RCC 7860 (cell line): Measurements from ENCODE around the gene PIRT.

Source experiments
- DNase-seq: peaks from one replicate; pipeline ENCODE4 v3.0.0-alpha.2; 2015; ENCODE audit warnings: low spot score
- FAIRE-seq: peaks from 2 replicates; lab custom pipeline; 2012; peaks lifted over from hg19 to GRCh38; lab: Jason Lieb, UNC

PIRT gene

DNA sequence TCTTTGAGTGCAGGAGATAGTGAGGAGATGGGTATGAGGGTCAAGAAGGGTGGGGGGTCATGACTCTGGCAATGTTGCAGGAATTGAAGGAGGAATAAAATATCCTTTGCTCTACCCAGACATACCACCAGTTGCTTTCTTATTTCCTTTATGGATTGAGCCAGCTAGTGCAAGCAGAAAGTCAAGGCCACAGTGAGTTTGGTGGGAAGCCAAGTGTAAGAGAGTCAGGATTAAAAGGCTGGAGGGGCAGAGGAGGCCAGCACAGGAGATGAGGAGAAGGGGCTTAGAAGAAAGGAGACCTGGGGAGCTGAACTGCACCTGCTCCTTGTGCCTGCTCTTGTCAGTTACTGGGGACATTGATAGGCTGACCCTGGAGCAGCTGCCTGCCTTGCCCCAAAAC is 16.1 kb downstream of the PIRT start:
- no peak for FAIRE-seq

DNA sequence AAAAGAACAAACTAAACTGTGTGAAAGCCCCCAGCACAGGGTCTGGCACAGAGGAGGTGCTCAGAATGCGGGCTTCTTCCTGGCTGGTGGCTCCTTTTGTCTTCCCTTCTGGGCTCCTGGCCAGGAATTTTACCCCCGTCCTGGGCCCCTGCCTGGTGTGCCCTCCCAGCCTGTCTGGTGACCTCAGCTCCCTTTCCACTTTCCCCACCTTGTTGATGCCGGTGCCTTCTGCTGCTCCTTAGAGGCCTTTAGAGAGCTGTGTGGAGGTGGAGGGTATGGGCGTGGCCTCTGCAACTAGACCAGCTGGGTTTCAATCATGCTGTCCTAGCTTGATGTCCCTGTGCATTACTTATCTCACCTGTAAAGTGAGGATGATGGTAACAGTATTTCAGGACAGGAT is 16.8 kb downstream of the PIRT start:
- DNase-seq (no peak), FAIRE-seq (no peak)

More for the DNA sequence above, 16.1 kb downstream of the PIRT start:
- DNase-seq = no peak

DNA sequence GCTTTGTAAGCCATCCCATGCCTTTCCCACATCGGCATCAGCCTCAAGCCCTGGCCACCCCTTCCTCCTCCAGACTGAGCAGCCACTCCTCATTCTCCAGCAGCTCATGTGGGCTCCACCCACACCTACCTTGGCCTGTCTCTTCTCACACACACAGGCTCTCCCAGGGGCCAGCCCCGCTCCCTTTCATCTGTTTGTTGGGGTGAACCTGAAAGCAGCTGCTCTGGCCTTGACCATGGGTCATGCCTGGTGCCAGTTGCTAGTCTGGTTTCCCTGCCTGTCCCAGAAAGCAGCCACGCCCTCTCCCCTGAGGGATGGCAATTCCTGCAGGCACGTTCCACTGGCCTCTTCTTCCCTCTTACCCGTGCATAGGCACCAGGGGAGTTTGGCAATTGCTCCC is 22.6 kb downstream of the PIRT start:
- no peak for FAIRE-seq
- DNase-seq = no peak

DNA sequence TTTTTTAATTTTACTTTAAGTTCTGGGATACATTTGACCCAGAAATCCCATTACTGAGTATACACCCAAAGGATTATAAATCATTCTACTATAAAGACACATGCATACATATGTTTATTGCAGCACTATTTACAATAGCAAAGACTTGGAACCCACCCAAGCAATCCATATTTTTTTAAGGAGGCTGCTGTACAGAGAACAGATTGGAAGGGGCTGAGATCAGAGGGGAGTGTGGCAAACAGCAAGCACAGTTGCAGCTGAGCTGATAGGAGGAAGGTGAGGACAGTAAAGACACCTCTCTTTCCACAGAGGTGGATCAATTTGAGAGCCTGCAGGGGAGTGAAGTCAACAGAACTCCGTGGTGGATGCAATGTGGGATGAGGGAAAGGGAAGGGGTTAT is 23.8 kb downstream of the PIRT start:
- FAIRE-seq (no peak), DNase-seq (no peak)

DNA sequence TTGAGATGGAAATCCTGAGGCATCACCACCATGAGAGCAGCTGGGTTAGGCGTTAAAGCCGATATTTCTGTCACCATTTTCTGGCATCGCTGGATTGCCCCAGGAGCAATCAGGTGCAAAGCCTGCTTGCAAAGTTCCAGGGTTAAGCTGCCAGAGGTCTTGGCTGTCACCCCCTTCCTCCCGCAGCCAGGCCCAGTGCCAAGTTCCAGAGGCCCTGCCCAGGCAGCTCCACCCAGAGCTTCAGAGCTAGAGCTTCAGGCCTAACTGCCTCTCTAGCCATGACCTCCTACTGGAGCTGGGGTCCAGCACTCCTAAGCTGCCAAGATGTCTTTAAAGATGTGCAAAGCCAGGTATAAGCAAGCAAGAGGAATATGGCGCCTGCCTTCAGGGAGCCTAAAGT is 25.2 kb downstream of the PIRT start:
- no peak for FAIRE-seq

DNA sequence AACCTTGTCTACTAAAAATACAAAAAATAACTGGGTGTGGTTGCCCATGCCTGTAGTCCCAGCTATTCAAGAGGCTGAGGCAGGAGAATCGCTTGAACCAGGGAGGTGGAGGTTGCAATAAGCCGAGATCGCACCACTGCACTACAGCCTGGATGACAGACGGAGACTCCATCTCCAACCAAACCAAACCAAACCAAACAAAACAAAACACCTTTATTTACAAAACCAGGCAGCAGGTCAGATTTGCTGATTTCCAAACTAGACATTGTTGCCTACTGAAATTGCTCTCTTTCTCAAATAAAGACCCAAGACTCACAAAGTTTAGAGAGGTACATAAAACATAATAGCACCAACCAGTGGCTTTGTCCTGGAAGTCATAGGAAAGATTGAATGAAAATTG is 28.3 kb downstream of the PIRT start:
- FAIRE-seq = no peak
- DNase-seq = no peak

More for the DNA sequence above, 25.2 kb downstream of the PIRT start:
- DNase-seq = no peak

DNA sequence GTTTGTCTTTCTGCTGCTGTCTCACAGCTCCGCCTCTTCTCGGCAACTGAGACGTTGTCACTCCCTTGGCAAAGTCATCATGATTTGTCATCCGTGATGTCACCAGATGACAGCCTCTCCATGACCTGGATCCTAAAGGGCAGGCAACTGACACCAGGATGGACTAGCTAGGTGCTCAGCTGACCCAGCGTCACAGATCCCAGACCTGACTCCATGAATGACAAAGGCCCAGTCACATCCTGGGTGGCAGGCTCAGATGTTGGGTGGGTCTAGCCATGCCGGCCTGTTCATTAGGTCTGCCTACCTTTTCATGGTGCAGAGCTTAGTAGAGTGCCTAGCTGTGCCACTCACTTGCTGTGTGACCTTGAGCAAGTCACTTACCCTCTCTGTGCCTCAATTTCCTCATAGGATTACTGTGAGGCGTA is 30.2 kb downstream of the PIRT start:
- DNase-seq (no peak), FAIRE-seq (no peak)

DNA sequence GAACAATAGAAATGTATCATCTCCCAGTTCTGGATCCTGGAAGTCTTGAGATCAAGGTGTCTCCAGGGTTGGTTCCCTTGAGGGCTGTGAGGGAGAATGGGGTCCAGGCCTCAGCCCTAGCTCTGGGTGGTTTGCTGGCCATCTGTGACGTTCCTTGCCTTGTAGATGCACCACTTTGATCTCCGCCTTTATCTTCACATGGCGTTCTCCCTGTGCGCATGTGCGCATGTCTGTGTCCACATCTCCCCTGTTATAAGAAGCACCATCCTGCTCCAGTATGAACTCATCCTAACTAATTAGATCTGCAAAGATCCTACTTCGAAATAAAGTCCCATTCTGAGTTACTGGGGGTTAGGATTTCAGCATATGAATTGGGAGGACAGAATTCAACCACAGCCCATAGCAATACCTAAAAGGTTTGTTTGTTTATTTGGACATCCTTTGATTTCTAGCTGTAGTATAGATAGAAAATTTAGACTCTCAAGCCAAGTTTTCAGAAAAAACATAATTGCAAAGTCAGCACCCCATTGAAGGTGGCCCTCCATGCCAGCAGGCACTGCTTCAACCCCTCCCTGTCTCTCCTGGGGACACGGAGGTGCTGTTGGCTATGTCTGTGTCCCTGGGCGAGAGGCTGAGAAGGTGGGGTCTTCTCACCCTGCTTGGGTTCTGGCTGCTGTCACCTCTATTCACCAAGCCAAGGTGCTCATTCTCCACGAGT is 31.2 kb downstream of the PIRT start:
- FAIRE-seq = no peak

DNA sequence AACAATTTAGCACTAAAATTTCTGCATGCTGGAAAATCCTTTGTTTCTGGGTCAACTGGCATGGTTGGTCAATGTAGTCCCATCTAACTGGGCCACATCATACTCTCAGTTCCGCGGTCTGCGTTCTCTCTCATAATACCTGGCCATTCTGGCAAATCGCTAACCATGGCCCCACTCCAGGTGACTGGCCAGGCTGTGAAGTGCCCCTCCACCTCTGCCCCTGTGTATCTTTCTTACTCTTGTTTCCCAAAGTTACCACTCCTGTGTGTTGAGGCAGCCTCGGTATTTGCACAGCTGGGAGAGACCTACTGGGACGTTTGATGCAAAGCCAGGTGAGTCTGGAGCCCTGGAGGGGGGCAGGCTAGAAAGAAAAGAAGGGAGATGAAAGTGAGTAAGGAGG is 32.0 kb downstream of the PIRT start:
- DNase-seq = no peak
- no peak for FAIRE-seq

More for the DNA sequence above, 31.2 kb downstream of the PIRT start:
- no peak for DNase-seq

DNA sequence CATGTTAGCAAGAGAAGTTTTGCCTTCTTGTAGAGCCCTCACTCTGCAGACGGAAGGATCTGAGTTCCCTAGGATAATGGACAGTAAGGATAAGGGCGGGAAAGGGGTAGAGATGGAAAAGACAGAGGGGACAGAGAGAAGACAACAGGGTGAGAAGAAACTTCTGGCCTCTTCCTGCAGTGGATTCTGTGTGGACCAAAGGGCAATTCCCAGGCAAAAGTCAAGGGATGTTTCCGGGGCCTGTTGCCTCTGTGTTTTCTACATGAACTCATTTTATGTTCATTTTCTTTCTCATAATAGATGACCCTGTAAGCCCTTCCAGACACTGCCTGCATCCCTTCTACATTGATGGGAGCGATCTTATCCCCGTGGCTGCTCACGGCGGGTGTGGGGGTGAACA is 33.3 kb downstream of the PIRT start:
- FAIRE-seq = no peak

DNA sequence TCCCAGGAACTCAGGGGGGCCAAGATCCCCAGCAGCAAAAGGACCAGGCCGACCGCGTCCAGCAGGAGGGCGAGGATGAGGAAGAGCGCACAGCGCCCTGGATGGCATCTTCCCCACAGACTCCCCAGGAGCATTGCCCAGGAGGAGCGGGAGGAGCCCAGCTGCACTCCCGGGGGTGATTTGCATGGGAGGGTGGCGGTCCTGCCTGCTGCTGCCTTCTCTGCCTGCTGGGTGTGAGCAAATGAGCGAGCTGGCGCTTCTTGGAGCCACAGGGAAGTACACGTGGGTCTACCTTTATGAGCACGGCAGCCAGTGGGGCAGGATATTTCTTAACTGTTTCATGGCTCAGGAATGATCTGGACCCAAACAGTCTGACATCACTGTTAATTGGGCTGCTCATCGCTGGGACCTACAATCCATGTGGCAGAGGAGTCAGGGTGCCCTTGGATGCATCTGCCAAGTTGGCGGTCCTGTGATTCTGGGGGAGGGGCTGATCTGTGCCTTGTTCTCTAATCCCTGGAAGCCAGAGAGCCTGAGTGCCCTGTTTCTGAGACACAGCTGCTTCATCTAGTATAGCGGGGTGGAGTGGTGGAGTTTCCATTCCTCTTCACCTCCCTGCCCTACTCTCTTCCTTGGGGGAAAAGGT is 33.9 kb downstream of the PIRT start, which contains the start of gene TMEM238L:
Gene TMEM238L, minus strand, starts transcription at position 270 of the 646 bp plus-strand sequence. Its CDS starts 136 bp downstream, at position 134.
- no peak for DNase-seq
- FAIRE-seq = no peak

More for the DNA sequence above, 33.3 kb downstream of the PIRT start:
- no peak for DNase-seq

DNA sequence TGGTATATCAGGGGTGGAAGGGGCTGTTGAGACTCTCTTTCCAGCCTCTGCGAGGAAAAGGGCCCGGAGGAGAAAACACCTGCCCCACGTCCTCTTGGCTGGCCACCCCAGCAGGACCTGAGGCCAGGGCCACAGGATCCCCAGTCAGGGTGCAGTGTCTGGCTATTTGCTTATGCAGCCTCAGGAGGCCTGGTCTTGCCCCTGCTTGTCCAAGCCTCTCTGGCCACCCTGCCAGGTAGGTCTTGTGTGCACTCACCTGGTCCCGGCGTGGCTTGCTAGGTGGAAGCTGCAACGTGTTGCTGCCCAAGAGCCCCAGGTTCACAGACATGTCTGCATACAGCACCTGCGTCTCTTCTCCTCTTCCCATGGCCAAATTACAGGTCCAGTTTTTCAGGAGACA is 34.5 kb downstream of the PIRT start:
- DNase-seq (no peak), FAIRE-seq (no peak)

DNA sequence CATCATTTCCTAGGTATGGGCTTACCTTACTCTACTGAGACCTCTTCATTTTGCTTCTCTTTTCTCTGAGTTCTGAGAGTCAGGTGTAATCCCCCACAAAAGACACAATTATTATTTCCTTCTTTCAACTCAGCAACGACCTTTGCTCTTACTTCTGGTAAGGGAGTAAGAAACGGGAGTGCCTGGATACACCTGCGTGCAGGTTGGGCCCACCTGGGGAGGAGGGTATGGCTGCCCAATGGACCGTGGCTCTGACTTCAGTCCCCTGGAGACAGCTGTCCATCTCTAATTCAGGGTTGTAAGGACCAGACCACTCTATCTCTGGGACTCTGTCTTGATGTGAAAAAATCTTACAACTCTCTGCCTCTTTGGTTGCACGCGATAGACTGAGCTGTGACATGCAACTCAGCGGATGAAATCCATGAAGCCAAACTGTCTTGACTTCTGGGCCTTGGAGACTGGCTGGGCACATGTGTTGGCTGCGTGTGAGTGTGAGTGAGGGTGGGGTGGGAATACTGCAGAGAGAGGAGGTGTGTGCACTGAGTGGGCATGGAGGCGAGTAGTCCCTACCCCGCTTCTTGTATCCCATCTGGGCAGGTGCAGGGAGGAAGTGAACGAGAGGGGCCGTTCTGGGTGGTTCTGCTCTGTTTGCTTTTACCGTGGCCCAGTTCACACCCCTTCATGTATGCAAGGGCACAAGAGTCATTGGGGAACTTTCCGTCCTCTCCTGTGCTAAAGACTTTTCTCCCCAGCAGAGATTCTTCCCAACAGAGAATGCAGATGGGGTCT is 35.2 kb downstream of the PIRT start:
- no peak for FAIRE-seq

DNA sequence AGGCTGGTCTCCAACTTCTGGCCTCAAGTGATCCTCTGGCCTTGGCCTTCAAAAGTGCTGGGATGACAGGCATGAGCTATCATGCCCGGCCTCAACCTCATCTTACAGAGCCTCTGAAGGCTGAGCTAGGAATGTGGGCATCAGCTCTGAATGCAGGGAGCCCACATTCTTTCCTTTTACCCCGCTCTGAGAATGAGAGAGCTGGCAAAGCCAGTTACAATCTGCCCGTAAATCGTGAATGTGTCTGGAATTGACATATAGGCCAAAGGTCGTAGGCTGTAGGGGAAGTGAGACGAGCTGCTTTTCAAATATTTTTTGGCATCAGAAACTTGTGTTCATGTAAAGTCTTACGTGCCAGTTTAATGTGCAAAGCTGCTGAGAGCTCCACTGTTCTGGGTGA is 38.5 kb downstream of the PIRT start:
- no peak for DNase-seq
- no peak for FAIRE-seq

More for the DNA sequence above, 35.2 kb downstream of the PIRT start:
- no peak for DNase-seq

DNA sequence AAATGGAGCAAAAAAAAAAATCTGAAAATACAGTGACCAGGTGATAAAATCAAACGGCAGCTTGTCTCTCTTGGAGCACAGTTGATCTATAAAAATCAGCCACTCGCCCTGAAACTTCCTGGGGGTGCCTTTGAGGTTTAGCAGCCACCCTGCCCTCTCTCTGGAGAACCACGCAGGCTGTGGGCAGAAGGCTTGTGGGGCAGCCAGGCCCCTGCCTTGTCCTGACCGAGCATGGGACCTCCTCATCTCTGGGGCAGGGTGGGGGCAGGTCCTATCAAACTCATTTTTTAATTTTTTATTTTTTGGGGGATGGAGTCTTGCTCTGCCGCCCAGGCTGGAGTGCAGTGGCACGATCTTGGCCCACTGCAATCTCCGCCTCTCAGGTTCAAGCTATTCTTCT is 39.0 kb downstream of the PIRT start:
- FAIRE-seq = no peak
- no peak for DNase-seq

DNA sequence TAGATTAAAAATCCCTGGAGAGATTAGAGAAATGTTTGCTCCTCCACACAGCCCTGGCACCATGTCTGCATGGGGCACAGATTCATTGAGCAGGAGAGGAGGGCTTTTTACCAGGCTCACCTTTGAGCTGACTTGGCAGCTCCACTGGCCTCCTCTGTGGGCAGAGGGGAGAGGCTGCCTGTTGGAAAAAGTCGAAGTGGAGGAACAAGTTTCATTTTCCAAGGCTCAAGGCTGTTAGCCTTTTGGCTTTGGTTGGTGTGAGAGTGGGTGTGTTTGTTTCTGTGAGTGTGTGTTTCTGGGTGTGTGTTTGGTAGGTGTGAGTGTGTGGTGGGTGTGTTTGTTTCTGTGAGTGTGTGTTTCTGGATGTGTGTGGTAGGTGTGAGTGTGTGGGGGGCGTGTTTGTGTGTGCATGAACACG is 39.5 kb downstream of the PIRT start:
- DNase-seq (no peak), FAIRE-seq (no peak)

DNA sequence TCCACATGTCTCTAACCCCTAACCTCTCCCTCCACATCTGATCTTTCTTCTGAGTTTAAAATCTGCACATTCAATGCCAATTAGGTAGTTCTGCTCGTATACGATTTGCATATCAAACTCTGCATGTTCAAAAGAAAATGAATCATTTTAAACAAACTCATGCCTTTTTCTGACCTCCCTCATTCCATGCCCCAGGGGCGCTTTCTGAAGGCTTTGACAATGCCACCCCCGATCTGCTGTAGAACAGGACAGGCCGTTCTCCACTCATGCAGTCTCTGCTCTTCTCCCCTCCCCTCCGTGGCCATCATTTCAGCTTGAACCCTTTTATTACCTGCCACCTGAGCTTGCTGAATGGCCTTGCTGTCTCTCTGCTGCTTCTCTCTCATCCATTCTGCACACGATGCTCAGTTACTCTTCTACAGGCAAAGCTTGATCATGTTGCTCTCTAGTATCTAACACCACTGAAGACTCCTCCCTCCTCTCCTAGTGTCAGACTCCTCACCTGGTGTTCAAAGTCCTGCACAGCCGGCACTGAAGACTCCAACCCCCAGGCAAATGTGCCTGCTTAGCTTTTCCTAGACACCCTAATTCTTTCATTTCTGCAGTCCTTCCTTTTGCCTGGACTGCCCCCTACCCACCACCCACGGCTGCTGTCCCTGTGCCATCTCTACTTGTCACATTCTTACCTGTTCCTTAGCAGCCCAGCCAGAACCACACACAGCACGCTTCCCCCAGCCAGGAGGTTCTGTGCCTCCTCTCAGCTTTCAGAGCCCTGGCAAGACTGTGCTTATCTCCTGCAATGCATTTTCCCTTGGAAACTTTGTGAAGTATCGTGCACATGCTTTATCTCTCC is 40.2 kb downstream of the PIRT start:
- FAIRE-seq = no peak
- no peak for DNase-seq

DNA sequence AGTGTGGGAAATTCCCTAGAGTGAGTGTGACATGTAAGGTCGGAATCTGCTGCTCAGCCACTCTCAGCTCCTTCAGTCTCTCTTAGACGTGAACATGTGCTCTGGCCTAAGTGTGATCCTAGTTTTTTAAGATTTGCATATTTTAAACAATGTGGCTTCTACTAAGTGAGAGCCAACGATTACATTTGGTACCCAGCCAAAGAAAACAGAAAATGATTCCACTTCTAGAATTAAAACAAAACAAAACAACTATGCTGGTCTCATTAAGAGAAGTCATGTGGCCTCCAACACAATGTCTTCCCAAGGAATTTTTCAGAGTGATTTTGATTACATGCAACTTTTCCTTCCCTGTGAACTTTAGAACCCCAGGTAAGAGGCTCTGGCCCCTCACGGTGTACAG is 44.1 kb downstream of the PIRT start:
- no peak for FAIRE-seq
- no peak for DNase-seq

DNA sequence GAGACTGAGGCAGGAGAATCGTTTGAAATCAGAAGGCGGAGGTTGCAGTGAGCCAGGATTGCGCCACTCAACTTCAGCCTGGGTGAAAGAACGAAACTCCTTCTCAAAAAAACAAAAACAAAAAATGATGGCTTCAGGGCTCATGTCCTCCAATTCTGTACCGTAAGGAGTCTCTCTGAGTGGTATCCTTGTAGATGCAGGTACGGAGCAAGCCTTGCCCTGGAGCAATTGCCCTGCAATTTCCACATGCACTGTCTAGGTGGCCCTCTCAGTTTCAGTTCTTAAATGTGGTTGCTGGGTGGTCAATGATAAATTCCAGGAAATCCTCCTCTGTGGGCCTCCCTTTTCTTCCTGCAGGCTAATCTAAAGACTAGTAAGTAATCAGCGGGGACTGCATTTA is 44.6 kb downstream of the PIRT start:
- no peak for DNase-seq
- FAIRE-seq = no peak

DNA sequence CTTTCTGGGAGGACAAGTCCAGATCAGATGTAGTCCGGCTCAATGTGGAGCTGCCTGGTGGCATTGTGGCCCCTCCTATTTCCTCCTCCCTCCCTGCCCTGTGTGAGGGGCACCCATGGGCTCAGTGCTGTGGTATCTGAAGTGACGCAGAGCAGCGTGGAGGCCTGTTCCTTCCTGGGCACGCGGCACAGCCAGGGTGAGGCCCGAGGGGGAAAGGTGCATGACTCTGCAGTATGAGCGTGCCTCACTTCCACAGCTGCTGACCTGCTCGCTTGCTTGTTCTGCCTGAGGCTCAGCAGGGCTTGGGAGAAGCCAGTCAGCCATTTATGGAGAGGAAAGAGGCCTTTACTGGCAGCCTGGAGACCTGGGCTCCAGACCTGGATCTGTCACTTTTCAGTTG is 45.7 kb downstream of the PIRT start:
- DNase-seq (no peak), FAIRE-seq (no peak)
